GM18526 (cell line): ENCODE results near the gene ZNF549.
A peak's percentile ranks its signal among the peaks of the same experiment; 100 is the strongest.

Source experiments
- POLR2A ChIP-seq: IDR thresholded peaks from 3 replicates; pipeline ENCODE4 v1.6.1; 2011; ENCODE audit not compliant: insufficient read length; ENCODE audit errors: extremely low read depth

ZNF549 gene

GRCh38 chr19:57527136-57527881, at the start of gene ZNF549:
Gene ZNF549 (plus strand): TSS chr19:57527356. CDS start chr19:57527574, 218 bp downstream.
- peak; percentile 71 for TF ChIP-seq POLR2A

GRCh38 chr19:57487477-57488298, 39.5 kb upstream of the ZNF549 start, which contains the start of gene ZNF419:
Gene ZNF419 (plus strand): TSS chr19:57487750. CDS start chr19:57487951, 201 bp downstream.
- TF ChIP-seq POLR2A: peak; percentile 69

GRCh38 chr19:57499680-57500395, 27.3 kb upstream of the ZNF549 start, which contains the start of gene ZNF773:
Gene ZNF773 (plus strand): TSS chr19:57499938. CDS start chr19:57500081, 143 bp downstream.
- TF ChIP-seq POLR2A: peak; percentile 93

GRCh38 chr19:57506163-57506562, 21.0 kb upstream of the ZNF549 start:
- no peak for TF ChIP-seq POLR2A

- no peak for TF ChIP-seq POLR2A
These were observed 15.7 kb upstream of the ZNF549 start for GRCh38 chr19:57511484-57511883.

GRCh38 chr19:57512845-57513244, 14.3 kb upstream of the ZNF549 start:
- TF ChIP-seq POLR2A: no peak

- TF ChIP-seq POLR2A: no peak
These were observed 11.9 kb upstream of the ZNF549 start for GRCh38 chr19:57515255-57515654.

GRCh38 chr19:57537953-57538547, 10.9 kb downstream of the ZNF549 start:
- no peak for TF ChIP-seq POLR2A

- no peak for TF ChIP-seq POLR2A
These were observed 19.4 kb downstream of the ZNF549 start for GRCh38 chr19:57546513-57546912.

- TF ChIP-seq POLR2A: no peak
These were observed 25.3 kb downstream of the ZNF549 start for GRCh38 chr19:57552432-57552831.

- no peak for TF ChIP-seq POLR2A
These were observed 30.5 kb downstream of the ZNF549 start for GRCh38 chr19:57557659-57558058.

- no peak for TF ChIP-seq POLR2A
These were observed 31.4 kb downstream of the ZNF549 start for GRCh38 chr19:57558525-57558924.

GRCh38 chr19:57559008-57559403, 31.9 kb downstream of the ZNF549 start:
- no peak for TF ChIP-seq POLR2A

- TF ChIP-seq POLR2A: peak; percentile 71
These were observed 32.4 kb downstream of the ZNF549 start, which contains the start of gene ZNF550 for GRCh38 chr19:57559404-57560025. Gene ZNF550 (minus strand): TSS chr19:57559863. CDS start chr19:57559682, 181 bp downstream.
